HepG2 (cell line): ENCODE results near the gene TIPIN. TPM values are rescaled to one million over a fixed set of nuclear protein-coding genes. Genes with fewer than 3 reads are reported as not detected.
A peak's percentile ranks its signal among the peaks of the same experiment; 100 is the strongest.

Experiments used
- HDAC2 ChIP-seq: sonication (generic); formaldehyde crosslinking; IDR thresholded peaks from 2 replicates; pipeline ENCODE4 v1.4.0; 2020; ENCODE audit warnings: missing genetic modification reagents
- HOXA3 ChIP-seq: sonication (generic); formaldehyde crosslinking; IDR thresholded peaks from 2 replicates; pipeline ENCODE4 v1.5.0; 2020; ENCODE audit warnings: missing genetic modification reagents
- STAT5B ChIP-seq: sonication (generic); formaldehyde crosslinking; IDR thresholded peaks from 2 replicates; pipeline ENCODE4 v1.4.0; 2020; ENCODE audit warnings: missing genetic modification reagents
- TOPORS ChIP-seq: sonication (generic); formaldehyde crosslinking; IDR thresholded peaks from 2 replicates; pipeline ENCODE4 v1.8.0; 2023; ENCODE audit warnings: mild to moderate bottlenecking, missing genetic modification reagents
- ZFYVE20 ChIP-seq: sonication (generic); formaldehyde crosslinking; IDR thresholded peaks from 2 replicates; pipeline ENCODE4 v1.8.0; 2023; ENCODE audit warnings: low read depth, mild to moderate bottlenecking, moderate library complexity, missing genetic modification reagents, borderline replicate concordance
- ZNF496 ChIP-seq: sonication (generic); formaldehyde crosslinking; IDR thresholded peaks from 2 replicates; pipeline ENCODE4 v1.8.1; 2023; ENCODE audit warnings: mild to moderate bottlenecking, moderate library complexity, missing genetic modification reagents; ENCODE audit not compliant: insufficient replicate concordance
- ZNF746 ChIP-seq: sonication (generic); formaldehyde crosslinking; IDR thresholded peaks from 2 replicates; pipeline ENCODE4 v1.8.0; 2022; ENCODE audit warnings: mild to moderate bottlenecking, missing genetic modification reagents
- ZNF776 ChIP-seq: sonication (generic); formaldehyde crosslinking; IDR thresholded peaks from 2 replicates; pipeline ENCODE4 v1.4.0; 2020; ENCODE audit warnings: mild to moderate bottlenecking, missing genetic modification reagents
- ZSCAN9 ChIP-seq: IDR thresholded peaks from 2 replicates; pipeline ENCODE4 v1.6.1; 2016; ENCODE audit warnings: borderline replicate concordance
- polyA plus RNA-seq, 8 experiments: library from polyadenylated mRNA; depleted of rRNA in 3 of 8; stranded (reverse) in 7 of 8; unstranded in 1 of 8; fragments of >200 nt; fragmentation: Illumina TruSeq in 4 of 8; extraction: Trizol in 4 of 8; gene quantifications; 2 replicates each; pipeline versions ENCODE4 v1.2.1 to v1.2.3, GENCODE V29; 2011 to 2016; ENCODE audit warnings: low read depth in 4 of 8, missing spikeins in 1 of 8, mixed read lengths in 1 of 8; ENCODE audit not compliant: insufficient read depth in 1 of 8
- total RNA-seq, 5 experiments: library from RNA; depleted of rRNA; stranded (reverse); fragments of >200 nt; fragmentation: Illumina TruSeq; extraction: Trizol; gene quantifications; 2 replicates each; pipeline ENCODE4 v1.2.3, GENCODE V29; 2016; ENCODE audit warnings: low read depth in 1 of 5
- TF ChIP-seq, protein P1 (sequence below): sonication (generic); formaldehyde crosslinking; IDR thresholded peaks from 2 replicates; pipeline ENCODE4 v1.5.0; 2020; ENCODE audit warnings: missing genetic modification reagents, mild to moderate bottlenecking, borderline replicate concordance
- TF ChIP-seq, protein P2 (sequence below): sonication (generic); formaldehyde crosslinking; IDR thresholded peaks from 2 replicates; pipeline ENCODE4 v1.5.1; 2020; ENCODE audit warnings: missing genetic modification reagents, mild to moderate bottlenecking, borderline replicate concordance
- TF ChIP-seq, protein P3 (sequence below): sonication (generic); formaldehyde crosslinking; IDR thresholded peaks from 2 replicates; pipeline ENCODE4 v1.4.0; 2020; ENCODE audit warnings: missing genetic modification reagents, borderline replicate concordance
- TF ChIP-seq, protein P4 (sequence below): sonication (generic); formaldehyde crosslinking; IDR thresholded peaks from 2 replicates; pipeline ENCODE4 v1.4.0; 2020; ENCODE audit warnings: mild to moderate bottlenecking, missing genetic modification reagents
- TF ChIP-seq, protein P5 (sequence below): sonication (generic); formaldehyde crosslinking; IDR thresholded peaks from 2 replicates; pipeline ENCODE4 v1.5.0; 2020; ENCODE audit warnings: mild to moderate bottlenecking, low read depth, missing genetic modification reagents, borderline replicate concordance

TIPIN gene
- total and polyA plus RNA-seq, 2 of the 13 experiments (the other 11 are each of a cell fraction or from before 2014, with no cell fraction given): 2.7 to 28.6 TPM

DNA sequence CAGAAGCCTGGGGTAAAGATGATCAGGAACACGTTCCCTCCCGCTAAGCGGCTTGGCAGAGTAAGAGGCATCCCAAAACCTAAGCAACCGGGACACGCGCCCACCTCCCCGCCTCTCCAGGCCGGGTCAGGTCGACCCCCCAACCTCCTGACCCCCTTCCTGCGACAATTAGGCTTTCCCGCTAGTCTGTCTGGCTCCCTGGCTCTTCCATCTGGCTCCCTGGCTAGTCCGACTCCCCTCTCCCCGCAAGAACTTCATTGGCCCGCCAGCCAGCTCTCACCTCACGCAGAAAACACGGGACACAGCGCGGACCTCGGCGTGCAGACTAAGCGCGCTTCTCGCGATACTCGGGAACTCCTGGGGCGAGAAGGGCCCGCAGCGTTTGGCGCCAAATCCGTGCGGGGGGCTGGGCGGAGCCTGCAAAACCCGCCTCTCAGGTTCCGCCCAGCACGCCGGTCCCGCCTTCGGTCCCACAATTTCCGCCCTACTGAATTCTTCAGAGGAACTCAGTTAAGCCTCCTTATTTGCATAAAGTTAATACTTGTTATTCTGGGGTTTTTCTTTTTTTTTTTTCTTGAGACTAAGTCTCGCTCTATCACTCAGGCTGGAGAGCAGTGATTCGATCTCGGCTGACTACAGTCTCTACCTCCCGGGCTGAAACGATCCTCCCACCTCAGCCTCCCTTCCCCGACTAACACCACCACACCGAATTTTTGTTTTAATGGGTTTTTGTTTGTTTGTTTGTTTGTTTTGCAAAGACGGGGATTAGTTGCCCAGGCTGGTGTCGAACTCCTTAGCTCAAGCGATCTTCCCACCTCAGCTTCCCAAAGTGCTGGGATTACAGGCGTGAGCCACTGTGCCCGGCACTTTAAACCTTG, at the start of gene TIPIN (continued):
- TF ChIP-seq STAT5B (CRISPR knock-in tag) (peak; percentile 35; the same call in 1 of the 2 replicates), ZNF776 (peak; percentile 49; the same call in 1 of the 2 replicates), HDAC2 (peak; percentile 55), HOXA3 (CRISPR knock-in tag) (peak; percentile 90), ZFYVE20 (CRISPR knock-in tag) (no peak), ZSCAN9 (no peak), TOPORS (CRISPR knock-in tag) (peak; percentile 85), ZNF746 (CRISPR knock-in tag) (peak; percentile 68; the same call in 1 of the 2 replicates), ZNF496 (CRISPR knock-in tag) (no peak)
- TF ChIP-seq, protein P1, sequence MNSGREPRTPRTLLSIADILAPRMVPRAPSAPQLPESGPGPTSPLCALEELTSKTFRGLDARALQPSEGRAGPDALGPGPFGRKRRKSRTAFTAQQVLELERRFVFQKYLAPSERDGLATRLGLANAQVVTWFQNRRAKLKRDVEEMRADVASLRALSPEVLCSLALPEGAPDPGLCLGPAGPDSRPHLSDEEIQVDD (CRISPR knock-in tag): peak; percentile 87; the same call in 1 of the 2 replicates
- TF ChIP-seq, protein P2, sequence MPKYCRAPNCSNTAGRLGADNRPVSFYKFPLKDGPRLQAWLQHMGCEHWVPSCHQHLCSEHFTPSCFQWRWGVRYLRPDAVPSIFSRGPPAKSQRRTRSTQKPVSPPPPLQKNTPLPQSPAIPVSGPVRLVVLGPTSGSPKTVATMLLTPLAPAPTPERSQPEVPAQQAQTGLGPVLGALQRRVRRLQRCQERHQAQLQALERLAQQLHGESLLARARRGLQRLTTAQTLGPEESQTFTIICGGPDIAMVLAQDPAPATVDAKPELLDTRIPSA: no peak; the same call in 1 of the 2 replicates
- TF ChIP-seq, protein P3, sequence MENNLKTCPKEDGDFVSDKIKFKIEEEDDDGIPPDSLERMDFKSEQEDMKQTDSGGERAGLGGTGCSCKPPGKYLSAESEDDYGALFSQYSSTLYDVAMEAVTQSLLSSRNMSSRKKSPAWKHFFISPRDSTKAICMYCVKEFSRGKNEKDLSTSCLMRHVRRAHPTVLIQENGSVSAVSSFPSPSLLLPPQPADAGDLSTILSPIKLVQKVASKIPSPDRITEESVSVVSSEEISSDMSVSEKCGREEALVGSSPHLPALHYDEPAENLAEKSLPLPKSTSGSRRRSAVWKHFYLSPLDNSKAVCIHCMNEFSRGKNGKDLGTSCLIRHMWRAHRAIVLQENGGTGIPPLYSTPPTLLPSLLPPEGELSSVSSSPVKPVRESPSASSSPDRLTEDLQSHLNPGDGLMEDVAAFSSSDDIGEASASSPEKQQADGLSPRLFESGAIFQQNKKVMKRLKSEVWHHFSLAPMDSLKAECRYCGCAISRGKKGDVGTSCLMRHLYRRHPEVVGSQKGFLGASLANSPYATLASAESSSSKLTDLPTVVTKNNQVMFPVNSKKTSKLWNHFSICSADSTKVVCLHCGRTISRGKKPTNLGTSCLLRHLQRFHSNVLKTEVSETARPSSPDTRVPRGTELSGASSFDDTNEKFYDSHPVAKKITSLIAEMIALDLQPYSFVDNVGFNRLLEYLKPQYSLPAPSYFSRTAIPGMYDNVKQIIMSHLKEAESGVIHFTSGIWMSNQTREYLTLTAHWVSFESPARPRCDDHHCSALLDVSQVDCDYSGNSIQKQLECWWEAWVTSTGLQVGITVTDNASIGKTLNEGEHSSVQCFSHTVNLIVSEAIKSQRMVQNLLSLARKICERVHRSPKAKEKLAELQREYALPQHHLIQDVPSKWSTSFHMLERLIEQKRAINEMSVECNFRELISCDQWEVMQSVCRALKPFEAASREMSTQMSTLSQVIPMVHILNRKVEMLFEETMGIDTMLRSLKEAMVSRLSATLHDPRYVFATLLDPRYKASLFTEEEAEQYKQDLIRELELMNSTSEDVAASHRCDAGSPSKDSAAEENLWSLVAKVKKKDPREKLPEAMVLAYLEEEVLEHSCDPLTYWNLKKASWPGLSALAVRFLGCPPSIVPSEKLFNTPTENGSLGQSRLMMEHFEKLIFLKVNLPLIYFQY (CRISPR knock-in tag): peak; percentile 91; the same call in 1 of the 2 replicates
- TF ChIP-seq, protein P4, sequence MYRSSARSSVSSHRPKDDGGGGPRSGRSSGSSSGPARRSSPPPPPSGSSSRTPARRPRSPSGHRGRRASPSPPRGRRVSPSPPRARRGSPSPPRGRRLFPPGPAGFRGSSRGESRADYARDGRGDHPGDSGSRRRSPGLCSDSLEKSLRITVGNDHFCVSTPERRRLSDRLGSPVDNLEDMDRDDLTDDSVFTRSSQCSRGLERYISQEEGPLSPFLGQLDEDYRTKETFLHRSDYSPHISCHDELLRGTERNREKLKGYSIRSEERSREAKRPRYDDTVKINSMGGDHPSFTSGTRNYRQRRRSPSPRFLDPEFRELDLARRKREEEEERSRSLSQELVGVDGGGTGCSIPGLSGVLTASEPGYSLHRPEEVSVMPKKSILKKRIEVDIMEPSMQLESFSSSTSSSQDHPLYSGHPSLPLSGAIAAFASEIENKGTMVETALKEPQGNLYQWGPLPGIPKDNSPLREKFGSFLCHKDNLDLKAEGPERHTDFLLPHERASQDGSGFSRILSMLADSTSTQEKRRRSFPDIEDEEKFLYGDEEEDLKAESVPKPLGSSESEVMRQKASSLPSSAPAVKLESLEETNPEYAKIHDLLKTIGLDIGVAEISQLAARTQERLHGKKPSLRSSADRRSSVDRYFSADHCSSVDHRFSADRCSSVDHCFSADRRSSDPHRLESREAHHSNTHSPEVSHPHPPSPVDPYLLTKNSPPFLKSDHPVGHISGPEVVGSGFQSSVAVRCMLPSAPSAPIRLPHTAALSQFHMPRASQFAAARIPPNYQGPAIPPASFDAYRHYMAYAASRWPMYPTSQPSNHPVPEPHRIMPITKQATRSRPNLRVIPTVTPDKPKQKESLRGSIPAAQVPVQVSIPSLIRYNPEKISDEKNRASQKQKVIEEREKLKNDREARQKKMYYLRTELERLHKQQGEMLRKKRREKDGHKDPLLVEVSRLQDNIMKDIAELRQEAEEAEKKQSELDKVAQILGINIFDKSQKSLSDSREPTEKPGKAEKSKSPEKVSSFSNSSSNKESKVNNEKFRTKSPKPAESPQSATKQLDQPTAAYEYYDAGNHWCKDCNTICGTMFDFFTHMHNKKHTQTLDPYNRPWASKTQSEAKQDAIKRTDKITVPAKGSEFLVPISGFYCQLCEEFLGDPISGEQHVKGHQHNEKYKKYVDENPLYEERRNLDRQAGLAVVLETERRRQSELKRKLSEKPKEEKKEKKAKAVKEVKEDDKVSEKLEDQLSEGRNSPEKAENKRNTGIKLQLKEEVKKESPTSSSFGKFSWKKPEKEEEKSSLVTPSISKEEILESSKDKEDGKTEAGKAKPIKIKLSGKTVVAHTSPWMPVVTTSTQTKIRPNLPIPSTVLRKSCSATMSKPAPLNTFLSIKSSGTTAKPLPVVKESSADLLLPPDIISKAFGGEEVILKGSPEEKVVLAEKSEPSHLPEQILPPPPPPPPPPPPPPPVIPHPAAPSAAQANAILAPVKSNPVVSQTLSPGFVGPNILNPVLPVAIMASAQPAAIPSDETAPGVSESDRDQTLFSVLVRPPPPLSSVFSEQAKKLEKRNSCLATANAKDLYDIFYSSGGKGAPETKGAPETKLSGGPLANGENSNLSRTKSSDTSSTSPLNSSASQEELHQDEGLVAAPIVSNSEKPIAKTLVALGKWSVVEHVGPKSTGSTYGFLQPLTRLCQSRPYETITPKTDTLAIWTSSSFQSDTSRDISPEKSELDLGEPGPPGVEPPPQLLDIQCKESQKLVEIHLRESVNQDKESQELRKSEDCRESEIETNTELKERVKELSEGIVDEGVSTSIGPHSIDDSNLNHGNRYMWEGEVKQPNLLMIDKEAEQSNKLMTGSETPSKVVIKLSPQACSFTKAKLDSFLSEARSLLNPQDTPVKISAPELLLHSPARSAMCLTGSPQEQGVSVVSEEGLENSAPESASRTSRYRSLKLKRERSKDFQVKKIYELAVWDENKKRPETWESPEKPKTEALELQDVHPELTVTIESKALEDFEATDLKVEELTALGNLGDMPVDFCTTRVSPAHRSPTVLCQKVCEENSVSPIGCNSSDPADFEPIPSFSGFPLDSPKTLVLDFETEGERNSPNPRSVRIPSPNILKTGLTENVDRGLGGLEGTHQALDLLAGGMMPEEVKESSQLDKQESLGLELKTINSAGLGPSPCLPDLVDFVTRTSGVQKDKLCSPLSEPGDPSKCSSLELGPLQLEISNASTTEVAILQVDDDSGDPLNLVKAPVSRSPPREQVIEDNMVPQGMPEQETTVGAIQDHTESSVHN (CRISPR knock-in tag): 0 out of 2 replicates have a peak, but pooled peaks have one; percentile 71
- TF ChIP-seq, protein P5, sequence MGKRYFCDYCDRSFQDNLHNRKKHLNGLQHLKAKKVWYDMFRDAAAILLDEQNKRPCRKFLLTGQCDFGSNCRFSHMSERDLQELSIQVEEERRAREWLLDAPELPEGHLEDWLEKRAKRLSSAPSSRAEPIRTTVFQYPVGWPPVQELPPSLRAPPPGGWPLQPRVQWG: no peak
